ENCODE results near the gene KRTAP4-3. TPM values are rescaled to one million over a fixed set of nuclear protein-coding genes. Genes with fewer than 3 reads are reported as not detected.
"Not testable (repeated sequence)": the region's sequence is repeated elsewhere in the genome, so short reads cannot be mapped to it uniquely, and the experiment has no call there.

Gene KRTAP4-3
- total and polyA plus RNA-seq, 10 of the 15 experiments (the other 5 are each of a cell fraction or from before 2014, with no cell fraction given), result not detected

DNA sequence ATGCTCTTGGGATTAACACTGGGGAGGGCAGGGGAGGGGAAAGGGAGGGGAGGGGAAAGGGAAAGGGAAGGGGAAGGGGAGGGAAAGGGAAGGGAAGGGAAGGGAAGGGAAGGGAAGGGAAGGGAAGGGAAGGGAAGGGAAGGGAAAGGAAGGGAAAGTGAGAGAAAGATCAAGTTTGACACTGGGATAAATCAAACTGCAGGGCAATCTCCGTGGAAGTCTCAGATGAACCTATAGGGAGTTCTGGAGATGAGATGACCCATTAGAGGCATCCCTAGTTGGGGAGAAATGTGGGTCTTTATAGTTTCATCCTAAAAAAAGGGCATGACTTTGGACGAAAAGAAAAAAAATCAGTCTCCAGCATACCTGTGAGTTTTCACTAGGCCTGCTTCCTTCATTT is 46.3 kb downstream of the KRTAP4-3 start:
- Histone ChIP-seq H4K20me1 (ENCODE audit: control insufficient read depth, insufficient read depth) (no peaks in the 10 kb centered on the region), H3K4me2 (ENCODE audit: control insufficient read depth, insufficient read depth) (no peak overlapping the region), H3K4me1 (ENCODE audit: control insufficient read depth, insufficient read depth, low read length) (no peaks in the 10 kb centered on the region), H3K36me3 (ENCODE audit: control insufficient read depth in 2 of 2, insufficient read depth in 2 of 2, low read length in 1 of 2) (no peaks in the 10 kb centered on the region), H3K9me3 (replicated peaks; ENCODE audit: control insufficient read depth, insufficient read depth, low read length) (no peaks in the 10 kb centered on the region), H3K79me2 (ENCODE audit: control insufficient read depth, insufficient read depth, low read length) (no peaks in the 10 kb centered on the region), H3K27me3 (replicated peaks in 1 of 2; ENCODE audit: control insufficient read depth in 2 of 2, insufficient read depth in 2 of 2, low read length in 1 of 2) (no peaks in the 10 kb centered on the region), H3K9ac (ENCODE audit: control insufficient read depth, insufficient read depth, low read length) (no peak overlapping the region), H3K4me3 (no peak overlapping the region), H2AFZ (ENCODE audit: control insufficient read depth, low read depth, low read length) (no peak overlapping the region), H3K27ac (ENCODE audit: control insufficient read depth, insufficient read depth) (no peak overlapping the region)
- ChIA-PET SMC1A (ENCODE audit: uncharacterized antibody, unreplicated experiment) (no interaction called here), RAD21 (ENCODE audit: unreplicated experiment) (no interaction called here), CTCF (no interaction called here), POLR2A (no interaction called here)
- no TSS peak for BruUV-seq (replicated peaks)
- WGBS (ENCODE audit: insufficient coverage, insufficient replicate concordance, low lambda C conversion rate, missing lambda C conversion rate), result 0% methylated on average over 2 of the region's 2 CpGs
- DNase-seq (ENCODE audit: low read depth, low spot score) (no peak), FAIRE-seq (no peak), ATAC-seq (no peak)
- no peak for TF ChIP-seq CEBPB (IDR thresholded peaks at IDR 0.05; ENCODE audit: borderline replicate concordance in 1 of 2, low read depth in 2 of 2, low read length in 2 of 2)
- no peak for TF ChIP-seq NBN (IDR thresholded peaks at IDR 0.05)
- TF ChIP-seq NFIC (IDR thresholded peaks at IDR 0.05; ENCODE audit: low read depth, low read length), result no peak
- no peak for TF ChIP-seq POLR2A (IDR thresholded peaks at IDR 0.05; ENCODE audit: low read depth, low read length)
- no peak for TF ChIP-seq CBFB (IDR thresholded peaks at IDR 0.05; ENCODE audit: low read depth)
- no peak for TF ChIP-seq RCOR1 (conservative IDR thresholded peaks at IDR 0.05; ENCODE audit: low read depth, low read length)
- no peak for TF ChIP-seq JUND (IDR thresholded peaks at IDR 0.05; ENCODE audit: low read depth, low read length)
- TF ChIP-seq SP1 (IDR thresholded peaks at IDR 0.05; ENCODE audit: low read depth, low read length), result no peak
- no peak for TF ChIP-seq ZNF384 (IDR thresholded peaks at IDR 0.05; ENCODE audit: borderline replicate concordance, low read depth, low read length)
- TF ChIP-seq SMAD1 (IDR thresholded peaks at IDR 0.05; ENCODE audit: low read depth, partially characterized antibody), result no peak
- TF ChIP-seq, protein P1, sequence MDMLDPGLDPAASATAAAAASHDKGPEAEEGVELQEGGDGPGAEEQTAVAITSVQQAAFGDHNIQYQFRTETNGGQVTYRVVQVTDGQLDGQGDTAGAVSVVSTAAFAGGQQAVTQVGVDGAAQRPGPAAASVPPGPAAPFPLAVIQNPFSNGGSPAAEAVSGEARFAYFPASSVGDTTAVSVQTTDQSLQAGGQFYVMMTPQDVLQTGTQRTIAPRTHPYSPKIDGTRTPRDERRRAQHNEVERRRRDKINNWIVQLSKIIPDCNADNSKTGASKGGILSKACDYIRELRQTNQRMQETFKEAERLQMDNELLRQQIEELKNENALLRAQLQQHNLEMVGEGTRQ (IDR thresholded peaks at IDR 0.05; ENCODE audit: borderline replicate concordance, low read depth, low read length), result no peak
- TF ChIP-seq ZBED1 (IDR thresholded peaks at IDR 0.05; ENCODE audit: borderline replicate concordance), result no peak
- intact Hi-C loops (cut with micrococcal nuclease; ENCODE audit: unreplicated experiment), result no loop called here
- in situ Hi-C loops (cut with MboI), result no loop called here

DNA sequence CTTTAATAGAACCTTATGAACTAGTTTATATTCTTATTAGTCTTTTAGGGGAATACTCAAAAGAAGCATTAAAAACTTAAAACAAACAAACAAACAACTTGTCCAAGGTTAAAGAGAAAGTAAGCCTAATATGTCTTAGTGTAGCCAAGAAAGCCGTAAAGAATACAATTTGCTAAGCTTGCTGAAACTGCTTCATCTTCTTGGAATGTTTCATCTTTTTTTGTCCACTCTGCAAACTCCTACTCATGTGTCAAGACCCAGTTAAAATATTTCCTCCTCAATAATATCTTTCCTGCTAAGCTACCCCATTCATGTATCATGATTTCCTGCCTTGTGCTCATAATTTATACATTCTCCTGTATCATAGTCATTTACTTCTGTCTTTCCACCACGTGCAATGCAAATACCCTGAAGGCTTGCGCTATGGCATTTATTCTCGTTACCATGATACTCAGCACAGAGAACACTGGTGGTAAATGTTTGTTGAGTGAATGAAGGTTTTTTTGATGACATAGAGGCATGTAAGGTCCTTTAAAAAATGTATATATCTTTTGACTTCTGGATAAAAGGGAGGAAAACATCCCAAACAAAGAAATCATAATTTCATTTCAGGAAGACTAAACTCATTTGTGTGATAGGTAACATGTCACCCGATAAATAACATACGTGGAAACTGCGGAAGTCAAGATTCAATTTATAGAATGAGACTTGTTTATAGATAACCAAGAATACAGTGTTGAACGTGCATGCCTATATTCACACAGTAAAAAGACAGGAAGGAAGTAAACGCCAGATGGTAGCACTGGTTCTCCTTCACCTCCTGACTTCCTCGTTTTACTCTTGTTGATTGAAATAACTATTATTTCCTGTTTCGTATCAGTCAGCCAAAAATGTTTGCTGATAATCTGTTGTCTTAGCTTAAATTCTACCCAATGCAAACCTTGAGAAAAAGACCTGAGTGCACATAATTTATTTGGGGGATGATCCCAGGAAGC is 48.0 kb downstream of the KRTAP4-3 start:
- SMC1A ChIA-PET (ENCODE audit: uncharacterized antibody, unreplicated experiment); H3K9ac ChIP-seq (ENCODE audit: control insufficient read depth, insufficient read depth, low read length); BruUV-seq (replicated peaks); FAIRE-seq; H3K27me3 ChIP-seq (replicated peaks in 1 of 2; ENCODE audit: control insufficient read depth in 2 of 2, insufficient read depth in 2 of 2, low read length in 1 of 2); RAD21 ChIA-PET (ENCODE audit: unreplicated experiment); H3K4me1 ChIP-seq (ENCODE audit: control insufficient read depth, insufficient read depth, low read length); ATAC-seq; CTCF ChIA-PET; H3K4me3 ChIP-seq; intact Hi-C loops (cut with micrococcal nuclease; ENCODE audit: unreplicated experiment); H2AFZ ChIP-seq (ENCODE audit: control insufficient read depth, low read depth, low read length); in situ Hi-C loops (cut with MboI); H3K4me2 ChIP-seq (ENCODE audit: control insufficient read depth, insufficient read depth); H3K79me2 ChIP-seq (ENCODE audit: control insufficient read depth, insufficient read depth, low read length); H4K20me1 ChIP-seq (ENCODE audit: control insufficient read depth, insufficient read depth); H3K27ac ChIP-seq (ENCODE audit: control insufficient read depth, insufficient read depth); DNase-seq (ENCODE audit: low read depth, low spot score); H3K9me3 ChIP-seq (replicated peaks; ENCODE audit: control insufficient read depth, insufficient read depth, low read length); POLR2A ChIA-PET; H3K36me3 ChIP-seq (ENCODE audit: control insufficient read depth in 2 of 2, insufficient read depth in 2 of 2, low read length in 1 of 2): not testable (repeated sequence)
- 4% methylated on average over 11 of the region's 11 CpGs for WGBS (ENCODE audit: insufficient coverage, insufficient replicate concordance, low lambda C conversion rate, missing lambda C conversion rate)
